OCI-LY3 (cell line): ENCODE measurements around the gene FAM118B.

Experiments used
- H2AFZ ChIP-seq: fragments of 200-600, 300-600 bp; shearing (Covaris generic); 2 replicates; pipeline ENCODE4 v1.6.0; 2014; ENCODE audit warnings: antibody characterized with exemption, low read depth, low read length
- H3K27ac ChIP-seq: fragments of 200-600, 300-600 bp; sonication (generic); 2 replicates; pipeline ENCODE4 v1.5.1; 2014; ENCODE audit warnings: mild to moderate bottlenecking, low read length, moderate library complexity, mixed read lengths
- H3K27me3 ChIP-seq: fragments of 200-600, 300-600 bp; sonication (generic); 2 replicates; pipeline ENCODE4 v1.6.1; 2014; ENCODE audit warnings: low read depth, low read length, mixed read lengths
- H3K36me3 ChIP-seq: fragments of 200-600, 300-600 bp; sonication (generic); replicated peaks from 2 replicates; pipeline ENCODE3; 2014; ENCODE audit warnings: low read depth, low read length, mixed read lengths
- H3K4me1 ChIP-seq: fragments of 300-600, 200-600 bp; sonication (generic); 2 replicates; pipeline ENCODE4 v1.6.1; 2014; ENCODE audit warnings: low read length, mixed read lengths
- H3K4me2 ChIP-seq: fragments of 200-600, 300-600 bp; sonication (generic); 2 replicates; pipeline ENCODE4 v1.6.1; 2014; ENCODE audit warnings: low read length, mixed read lengths
- H3K4me3 ChIP-seq: fragments of 300-600, 200-600 bp; sonication (generic); 2 replicates; pipeline ENCODE4 v1.5.1; 2014; ENCODE audit warnings: antibody characterized with exemption, mild to moderate bottlenecking, low read length, moderate library complexity
- H3K79me2 ChIP-seq: fragments of 300-600, 200-600 bp; shearing (Covaris generic); 2 replicates; pipeline ENCODE4 v1.6.1; 2014; ENCODE audit warnings: mild to moderate bottlenecking, low read length, mixed read lengths
- H3K9ac ChIP-seq: fragments of 300-600, 200-600 bp; shearing (Covaris generic); 2 replicates; pipeline ENCODE4 v1.6.0; 2014; ENCODE audit warnings: mild to moderate bottlenecking, low read length, moderate library complexity
- H3K9me3 ChIP-seq: fragments of 200-600, 300-600 bp; shearing (Covaris generic); 2 replicates; pipeline ENCODE4 v1.6.1; 2014; ENCODE audit warnings: low read length, mixed read lengths; ENCODE audit not compliant: insufficient read depth
- H4K20me1 ChIP-seq: fragments of 200-600, 300-600 bp; sonication (generic); 2 replicates; pipeline ENCODE4 v1.6.1; 2016; ENCODE audit warnings: low read length, mixed read lengths; ENCODE audit not compliant: insufficient read depth
- CTCF ChIP-seq: fragments of 200-600, 300-600 bp; sonication (generic); IDR thresholded peaks from 2 replicates; pipeline ENCODE4 v1.5.1; 2014; ENCODE audit warnings: antibody characterized with exemption, low read length, low read depth
- EZH2phosphoT487 ChIP-seq: fragments of 200-600 bp; shearing (Covaris generic); IDR thresholded peaks from 2 replicates; pipeline ENCODE4 v1.6.1; 2018; ENCODE audit warnings: antibody characterized with exemption, mixed run types, low read depth

FAM118B gene

GRCh38 chr11:126277780-126278179 lies 66.2 kb downstream of the FAM118B start:
- Histone ChIP-seq H3K4me2 (no peak overlapping the region), H2AFZ (no peak overlapping the region), H3K27me3 (no peaks in the 10 kb centered on the region), H3K79me2 (no peaks in the 10 kb centered on the region), H4K20me1 (no peaks in the 10 kb centered on the region), H3K4me1 (peaks cover 3% of the 10 kb centered on the region; the same call in 1 of the 2 replicates), H3K36me3 (peaks cover 35% of the 10 kb centered on the region), H3K4me3 (no peak overlapping the region), H3K9ac (no peak overlapping the region), H3K9me3 (no peaks in the 10 kb centered on the region), H3K27ac (no peak overlapping the region)
- TF ChIP-seq EZH2phosphoT487 (no peak), CTCF (no peak)

GRCh38 chr11:126279191-126279590 lies 67.6 kb downstream of the FAM118B start:
- Histone ChIP-seq H2AFZ (no peak overlapping the region), H3K9me3 (no peaks in the 10 kb centered on the region), H4K20me1 (no peaks in the 10 kb centered on the region), H3K4me3 (no peak overlapping the region), H3K36me3 (peaks cover 28% of the 10 kb centered on the region), H3K27ac (no peak overlapping the region), H3K4me2 (no peak overlapping the region), H3K9ac (no peak overlapping the region), H3K4me1 (peaks cover 5% of the 10 kb centered on the region), H3K79me2 (peaks cover 2% of the 10 kb centered on the region; the same call in 1 of the 2 replicates), H3K27me3 (no peaks in the 10 kb centered on the region)
- no peak for TF ChIP-seq EZH2phosphoT487
- no peak for TF ChIP-seq CTCF

GRCh38 chr11:126280595-126280994 lies 69.0 kb downstream of the FAM118B start:
- H3K4me3 ChIP-seq = no peak overlapping the region
- H3K4me1 ChIP-seq = peaks cover 13% of the 10 kb centered on the region
- peaks cover 4% of the 10 kb centered on the region; the same call in 1 of the 2 replicates for H3K79me2 ChIP-seq
- no peaks in the 10 kb centered on the region for H3K27me3 ChIP-seq
- H2AFZ ChIP-seq = no peak overlapping the region
- no peak overlapping the region for H3K9ac ChIP-seq
- H4K20me1 ChIP-seq = no peaks in the 10 kb centered on the region
- TF ChIP-seq EZH2phosphoT487 (no peak), CTCF (no peak)
- H3K27ac ChIP-seq = no peak overlapping the region
- H3K36me3 ChIP-seq = peaks cover 16% of the 10 kb centered on the region
- no peak overlapping the region for H3K4me2 ChIP-seq
- H3K9me3 ChIP-seq = no peaks in the 10 kb centered on the region

GRCh38 chr11:126281245-126281644 lies 69.7 kb downstream of the FAM118B start:
- Histone ChIP-seq H3K27ac (no peak overlapping the region), H3K27me3 (no peaks in the 10 kb centered on the region), H3K36me3 (peaks cover 11% of the 10 kb centered on the region), H3K4me3 (no peak overlapping the region), H3K9me3 (no peaks in the 10 kb centered on the region), H3K79me2 (peaks cover 4% of the 10 kb centered on the region; the same call in 1 of the 2 replicates), H2AFZ (no peak overlapping the region), H4K20me1 (no peaks in the 10 kb centered on the region), H3K4me1 (peaks cover 13% of the 10 kb centered on the region), H3K4me2 (no peak overlapping the region), H3K9ac (no peak overlapping the region)
- TF ChIP-seq EZH2phosphoT487 (no peak), CTCF (no peak)
